ENCODE results near the gene CENPU.
"Not testable (repeated sequence)": the region's sequence is repeated elsewhere in the genome, so short reads cannot be mapped to it uniquely, and the experiment has no call there.

The CENPU gene, protein sequence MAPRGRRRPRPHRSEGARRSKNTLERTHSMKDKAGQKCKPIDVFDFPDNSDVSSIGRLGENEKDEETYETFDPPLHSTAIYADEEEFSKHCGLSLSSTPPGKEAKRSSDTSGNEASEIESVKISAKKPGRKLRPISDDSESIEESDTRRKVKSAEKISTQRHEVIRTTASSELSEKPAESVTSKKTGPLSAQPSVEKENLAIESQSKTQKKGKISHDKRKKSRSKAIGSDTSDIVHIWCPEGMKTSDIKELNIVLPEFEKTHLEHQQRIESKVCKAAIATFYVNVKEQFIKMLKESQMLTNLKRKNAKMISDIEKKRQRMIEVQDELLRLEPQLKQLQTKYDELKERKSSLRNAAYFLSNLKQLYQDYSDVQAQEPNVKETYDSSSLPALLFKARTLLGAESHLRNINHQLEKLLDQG

GRCh38 chr4:184733654-184734524 is at the start of gene CENPU:
Gene CENPU, minus strand, starts transcription at chr4:184734096. Its CDS starts 34 bp downstream, at chr4:184734062.
- DNase-seq: peak; percentile 47 to 99 (median 95)

DNA sequence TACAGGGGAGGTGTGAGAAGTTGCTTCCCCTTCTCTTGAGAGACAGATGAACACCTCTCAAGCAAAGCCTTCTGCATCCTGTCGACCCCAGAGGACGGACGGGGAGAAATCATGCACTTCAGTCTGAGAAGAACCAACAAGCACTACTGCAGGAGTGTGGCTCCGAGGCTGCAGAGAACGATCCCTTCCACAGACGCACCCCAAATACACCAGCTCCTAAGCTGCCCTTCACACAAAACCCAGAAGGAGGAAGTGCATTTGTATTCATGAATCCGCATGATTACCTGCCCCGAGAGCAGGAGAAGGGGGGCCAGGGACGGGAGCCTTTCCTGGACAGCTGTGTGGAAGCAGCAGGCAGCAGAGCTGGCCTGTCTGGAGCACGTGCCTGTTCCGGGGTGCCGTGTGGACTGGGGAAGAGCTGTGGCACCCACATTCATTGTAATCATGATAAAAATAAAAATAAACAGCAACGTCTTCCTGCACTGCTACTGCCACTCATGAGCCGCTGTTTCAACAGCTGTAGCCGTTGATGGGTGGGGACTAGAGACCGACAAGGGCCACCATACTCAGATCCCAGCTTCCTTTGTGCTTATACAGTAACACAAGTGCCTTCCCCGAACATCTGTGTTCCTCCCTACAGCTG is 49.0 kb upstream of the CENPU start:
- DNase-seq: no peak

DNA sequence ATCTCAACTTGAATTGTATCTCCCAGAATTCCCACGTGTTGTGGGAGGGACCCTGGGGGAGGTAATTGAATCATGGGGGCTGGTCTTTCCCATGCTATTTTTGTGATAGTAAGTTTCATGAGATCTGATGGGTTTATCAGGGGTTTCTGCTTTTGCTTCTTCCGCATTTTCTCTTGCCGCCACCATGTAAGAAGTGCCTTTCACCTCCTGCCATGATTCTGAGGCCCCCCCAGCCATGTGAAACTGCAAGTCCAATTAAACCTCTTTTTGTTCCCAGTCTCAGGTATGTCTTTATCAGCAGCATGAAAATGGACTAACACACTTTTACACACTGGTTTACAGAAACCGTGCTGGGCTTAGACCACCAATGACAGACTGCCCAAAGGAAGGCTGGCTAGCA is 45.3 kb upstream of the CENPU start:
- DNase-seq: not testable (repeated sequence)

GRCh38 chr4:184778325-184778724 is 44.4 kb upstream of the CENPU start:
- DNase-seq: no peak

GRCh38 chr4:184776821-184777220 is 42.9 kb upstream of the CENPU start:
- no peak for DNase-seq

DNA sequence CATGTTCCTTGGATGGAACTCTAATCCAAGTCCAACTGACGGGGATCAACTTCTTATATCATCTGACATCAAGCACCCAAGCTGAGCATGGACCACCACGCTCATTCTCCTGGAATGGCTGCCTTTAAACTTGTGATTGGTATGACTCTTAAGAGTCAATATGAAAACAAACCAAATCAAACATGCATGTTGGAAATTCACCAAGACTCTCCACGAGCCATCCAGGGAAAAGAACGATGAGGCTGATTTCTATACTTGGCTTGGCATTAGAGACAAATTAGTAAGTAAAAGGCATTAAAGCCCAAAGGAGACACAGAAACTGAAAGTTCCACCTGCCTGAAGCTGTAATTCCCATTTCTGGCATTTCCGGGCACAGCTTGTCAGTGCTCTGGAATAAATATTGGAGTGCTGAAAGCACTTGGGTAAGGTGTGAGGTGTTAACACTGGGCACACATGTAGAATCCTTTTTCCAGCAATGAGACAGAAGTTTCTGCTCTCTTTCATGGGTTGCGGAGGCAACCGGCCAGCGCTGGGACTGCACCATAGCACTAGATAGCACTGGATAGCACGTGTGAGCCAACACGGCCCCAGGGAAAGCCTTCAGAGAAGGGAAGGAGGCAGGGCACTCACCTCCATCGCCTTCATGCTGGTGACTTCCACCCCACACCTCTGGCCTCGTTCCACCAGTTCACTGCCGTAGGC is 42.1 kb upstream of the CENPU start:
- DNase-seq: no peak

- no peak for DNase-seq
Observed at GRCh38 chr4:184774152-184774551, 40.3 kb upstream of the CENPU start.

- DNase-seq: no peak
Observed at GRCh38 chr4:184771416-184771815, 37.5 kb upstream of the CENPU start.

- DNase-seq: no peak
Observed at GRCh38 chr4:184769141-184769765, 35.4 kb upstream of the CENPU start.

GRCh38 chr4:184768296-184768695 is 34.4 kb upstream of the CENPU start:
- DNase-seq: no peak

GRCh38 chr4:184766446-184766845 is 32.5 kb upstream of the CENPU start:
- no peak for DNase-seq

DNA sequence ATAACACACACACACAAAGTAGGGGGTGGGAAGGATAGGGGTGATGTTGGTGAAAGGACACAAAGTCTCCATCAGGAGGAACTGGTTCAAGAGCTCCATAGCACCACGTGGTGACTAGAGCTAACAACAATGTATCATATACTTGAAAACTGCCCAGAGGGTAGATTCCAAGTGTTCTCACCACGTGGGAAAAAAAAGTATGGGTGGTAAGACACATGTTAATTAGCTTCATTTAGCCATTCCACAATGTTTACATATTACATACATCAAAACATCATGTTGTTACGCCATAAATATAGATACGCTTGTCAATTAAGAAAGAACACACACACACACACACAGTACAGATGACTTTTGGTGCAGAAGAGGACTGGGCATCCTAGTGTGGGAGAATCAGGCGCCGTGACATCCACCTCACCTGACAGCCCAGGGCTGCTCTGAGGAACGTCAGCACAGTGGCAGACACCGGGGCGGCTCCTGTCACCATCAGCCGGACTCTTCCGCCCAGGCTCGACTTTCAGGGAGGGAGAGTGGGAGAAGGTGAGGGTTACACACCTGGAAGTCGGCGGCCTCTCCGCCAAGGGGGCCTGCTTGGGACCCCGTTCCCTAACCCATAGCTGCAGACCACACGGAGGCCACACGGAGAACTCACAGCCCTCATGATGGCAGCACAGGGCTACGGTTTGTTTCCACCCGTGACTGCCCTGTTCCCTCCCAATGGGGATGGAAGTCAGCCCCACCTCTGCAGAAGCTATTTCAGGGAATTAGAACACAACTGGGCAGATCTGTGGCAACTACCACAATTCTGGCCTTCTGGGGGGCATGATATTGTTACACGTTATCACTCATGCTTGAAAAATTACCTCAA is 31.8 kb upstream of the CENPU start:
- no peak for DNase-seq

GRCh38 chr4:184764601-184765000 is 30.7 kb upstream of the CENPU start:
- DNase-seq: no peak

DNA sequence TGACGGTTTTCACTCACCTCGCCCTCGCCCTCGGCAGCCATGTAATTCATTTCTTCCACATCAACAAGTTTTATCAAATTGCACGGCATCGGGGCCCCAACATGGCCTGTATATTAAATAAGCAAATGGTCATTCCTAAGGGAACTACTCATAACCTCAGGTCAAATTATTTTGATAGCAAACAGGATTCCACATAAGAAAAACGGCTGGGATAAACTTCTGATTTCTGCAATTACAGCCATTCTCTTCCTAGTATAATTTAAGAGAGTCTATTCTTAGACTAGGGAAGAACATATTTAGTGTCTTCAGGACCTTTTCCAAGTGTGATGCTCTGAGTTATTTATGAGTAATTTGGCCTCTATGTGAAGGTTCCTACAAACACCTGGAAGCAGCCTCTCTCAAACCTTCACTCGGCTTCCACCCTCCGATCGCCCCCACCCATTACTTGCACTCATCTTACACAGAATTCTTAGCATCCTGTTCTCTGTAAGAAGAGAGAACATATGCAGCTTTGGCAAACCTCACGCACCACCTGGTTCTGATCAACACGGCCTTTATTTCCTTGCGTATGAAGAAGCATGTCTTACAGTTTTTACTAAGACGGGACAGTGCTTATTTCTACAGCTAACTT is 29.4 kb upstream of the CENPU start:
- no peak for DNase-seq

- no peak for DNase-seq
Observed at GRCh38 chr4:184762100-184762499, 28.2 kb upstream of the CENPU start.

GRCh38 chr4:184760681-184761080 is 26.8 kb upstream of the CENPU start:
- DNase-seq: no peak

GRCh38 chr4:184757810-184758209 is 23.9 kb upstream of the CENPU start:
- no peak for DNase-seq

DNA sequence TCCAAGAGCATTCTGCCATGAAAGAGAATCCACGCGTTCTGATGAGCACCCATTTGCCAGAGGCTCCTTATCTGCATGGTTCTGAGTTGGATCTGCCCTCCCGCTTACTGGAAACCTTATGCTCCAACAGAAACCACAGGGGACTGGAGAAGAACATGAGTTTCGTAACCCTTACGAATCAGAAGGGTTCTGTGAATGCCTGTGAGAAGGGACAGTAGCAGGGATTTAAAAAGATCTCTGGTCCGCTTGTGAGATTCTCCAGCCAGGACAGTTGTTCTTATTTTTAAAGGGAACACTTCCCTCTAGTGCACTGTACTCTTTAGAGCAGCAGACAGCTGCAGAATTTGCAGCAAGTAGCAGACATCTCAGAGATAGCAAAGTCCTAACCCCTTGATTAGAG is 22.5 kb upstream of the CENPU start:
- no peak for DNase-seq

DNA sequence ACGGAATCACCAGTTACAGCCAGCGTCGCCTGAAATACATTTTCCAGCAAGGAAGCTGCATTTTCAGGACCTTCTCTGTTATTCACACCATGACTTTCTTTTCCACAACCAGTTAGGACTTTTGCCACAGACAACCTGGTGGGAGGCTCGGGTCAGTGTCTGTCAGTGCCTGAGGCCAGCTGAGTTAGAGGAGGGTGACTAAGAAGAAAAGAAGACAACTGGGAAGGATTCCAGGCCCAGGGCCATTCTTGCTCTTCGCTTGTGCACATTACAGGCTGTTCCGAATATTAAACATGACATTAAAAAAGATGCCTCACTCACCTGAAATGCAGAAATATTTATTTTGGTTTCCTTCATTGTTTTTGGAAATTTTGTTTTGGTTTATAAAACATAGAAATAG is 21.4 kb upstream of the CENPU start:
- DNase-seq: no peak

Data from amygdala (tissue), 56 donors.